ENCODE data around the gene MCF2L2.
A peak's percentile ranks its signal among the peaks of the same experiment; 100 is the strongest.
"Not testable (repeated sequence)": the region's sequence is repeated elsewhere in the genome, so short reads cannot be mapped to it uniquely, and the experiment has no call there.

Gene MCF2L2

GRCh38 chr3:183396662-183397391 lies 31.6 kb downstream of the MCF2L2 start:
- no peak for DNase-seq
- ATAC-seq, result no peak

GRCh38 chr3:183394150-183394549 lies 34.3 kb downstream of the MCF2L2 start:
- DNase-seq, result no peak
- no peak for ATAC-seq

GRCh38 chr3:183393625-183394024 lies 34.8 kb downstream of the MCF2L2 start:
- no peak for ATAC-seq

GRCh38 chr3:183392186-183393034 lies 36.0 kb downstream of the MCF2L2 start:
- DNase-seq, result no peak

More at GRCh38 chr3:183393625-183394024, 34.8 kb downstream of the MCF2L2 start:
- no peak for DNase-seq

GRCh38 chr3:183391460-183391859 lies 37.0 kb downstream of the MCF2L2 start:
- ATAC-seq (no peak), DNase-seq (no peak)

More at GRCh38 chr3:183392186-183393034, 36.0 kb downstream of the MCF2L2 start:
- no peak for ATAC-seq

- ATAC-seq, result peak; percentile 60
- DNase-seq, result no peak
Measured at GRCh38 chr3:183390844-183391243, 37.6 kb downstream of the MCF2L2 start.

- no peak for DNase-seq
- ATAC-seq, result no peak
Measured at GRCh38 chr3:183388213-183388895, 40.1 kb downstream of the MCF2L2 start.

- no peak for ATAC-seq
- DNase-seq, result no peak
Measured at GRCh38 chr3:183387797-183388196, 40.6 kb downstream of the MCF2L2 start.

GRCh38 chr3:183386651-183387050 lies 41.8 kb downstream of the MCF2L2 start:
- ATAC-seq (no peak), DNase-seq (no peak)

- ATAC-seq, result peak; percentile 34
- DNase-seq, result peak; percentile 61
Measured at GRCh38 chr3:183385698-183386613, 42.5 kb downstream of the MCF2L2 start.

GRCh38 chr3:183381673-183382072 lies 46.7 kb downstream of the MCF2L2 start:
- no peak for ATAC-seq
- DNase-seq, result no peak

GRCh38 chr3:183381179-183381578 lies 47.2 kb downstream of the MCF2L2 start:
- peak; percentile 57 for ATAC-seq
- no peak for DNase-seq

GRCh38 chr3:183378951-183379350 lies 49.5 kb downstream of the MCF2L2 start:
- no peak for ATAC-seq
- no peak for DNase-seq

GRCh38 chr3:183378545-183378944 lies 49.9 kb downstream of the MCF2L2 start:
- ATAC-seq (no peak), DNase-seq (no peak)

- DNase-seq (no peak), ATAC-seq (no peak)
Measured at GRCh38 chr3:183378008-183378407, 50.4 kb downstream of the MCF2L2 start.

- DNase-seq, result no peak
- ATAC-seq, result peak; percentile 70
Measured at GRCh38 chr3:183377307-183377959, 51.0 kb downstream of the MCF2L2 start.

- no peak for ATAC-seq
- no peak for DNase-seq
Measured at GRCh38 chr3:183375787-183376186, 52.6 kb downstream of the MCF2L2 start.

GRCh38 chr3:183375337-183375736 lies 53.1 kb downstream of the MCF2L2 start:
- no peak for DNase-seq

GRCh38 chr3:183372911-183373310 lies 55.5 kb downstream of the MCF2L2 start:
- no peak for DNase-seq
- no peak for ATAC-seq

More at GRCh38 chr3:183375337-183375736, 53.1 kb downstream of the MCF2L2 start:
- no peak for ATAC-seq

GRCh38 chr3:183371600-183371968 lies 56.8 kb downstream of the MCF2L2 start:
- not testable (repeated sequence) for DNase-seq

GRCh38 chr3:183370391-183370790 lies 58.0 kb downstream of the MCF2L2 start:
- DNase-seq, result no peak
- ATAC-seq, result no peak

More at GRCh38 chr3:183371600-183371968, 56.8 kb downstream of the MCF2L2 start:
- ATAC-seq, result peak; percentile 28
